Peyer's patch (tissue), 4 donors: ENCODE results near the gene SLC9A3. TPM values are rescaled to one million over a fixed set of nuclear protein-coding genes. Genes with fewer than 3 reads are reported as not detected.

Experiments
- DNase-seq, 3 donors: peaks; one replicate each; pipeline ENCODE4 v3.0.0-alpha.2; 2017 to 2019
- H3K27ac ChIP-seq, 4 donors: fragments of 200-600 bp; sonication (generic); one replicate each; pipeline ENCODE4 v1.5.1; 2016 to 2019
- H3K27me3 ChIP-seq, 2 donors: fragments of 200-600 bp; sonication (generic); one replicate each; pipeline ENCODE4 v1.5.1; 2019
- H3K36me3 ChIP-seq, 3 donors: fragments of 200-600 bp; sonication (generic); one replicate each; pipeline ENCODE4 v1.5.1; 2016 to 2019
- H3K4me1 ChIP-seq, 4 donors: fragments of 200-600 bp; sonication (generic); one replicate each; pipeline ENCODE4 v1.5.1; 2016 to 2019
- H3K4me3 ChIP-seq, 4 donors: fragments of 200-600 bp; sonication (generic); 1 replicate in 3 of 4; 2 replicates in 1 of 4; pipeline ENCODE4 v1.5.1; 2016 to 2019; ENCODE audit warnings: mild to moderate bottlenecking in 1 of 4
- H3K9me3 ChIP-seq, 4 donors: fragments of 200-600 bp; sonication (generic); one replicate each; pipeline ENCODE4 v1.5.1; 2016 to 2019; ENCODE audit warnings: mild to moderate bottlenecking in 1 of 4
- POLR2A ChIP-seq, 2 donors: fragments of 450-650 bp; IDR thresholded peaks; one replicate each; pipeline ENCODE4 v1.5.1; 2017; ENCODE audit warnings: antibody characterized with exemption in 2 of 2, mild to moderate bottlenecking in 2 of 2, moderate library complexity in 2 of 2
- total RNA-seq, 4 donors: library from RNA; depleted of rRNA; stranded (reverse); fragments of >200 nt; gene quantifications; one replicate each; pipeline ENCODE4 v1.1.0, GENCODE V29; 2016
- TF ChIP-seq, protein P1 (sequence below), 6 experiments: fragments of 450-650 bp in 4 of 6; fragments of 200-600 bp in 2 of 6; sonication (generic) in 1 of 6; IDR thresholded peaks; one replicate each; pipeline ENCODE4 v1.5.1; 2017 to 2019; ENCODE audit warnings: antibody characterized with exemption in 6 of 6, mild to moderate bottlenecking in 3 of 6, moderate library complexity in 1 of 6

SLC9A3 gene
- total RNA-seq, 4 donors from 2014 or later, result 16.5 to 320 (median 283) TPM

- H3K9me3 ChIP-seq, result peaks cover 0 to 5% (median 0%) of the 10 kb centered on the region in 4 donors
- H3K36me3 ChIP-seq, result no peaks in the 10 kb centered on the region
- peak overlapping the region in 1 of 4 donors; percentile 14 for H3K4me3 ChIP-seq
- peaks cover 0 to 49% of the 10 kb centered on the region in 2 donors for H3K27me3 ChIP-seq
- peak in 1 of 3 donors; percentile 43 for DNase-seq
- H3K27ac ChIP-seq, result no peak overlapping the region
- H3K4me1 ChIP-seq, result peaks cover 0 to 30% (median 7%) of the 10 kb centered on the region in 4 donors
- no peak for TF ChIP-seq POLR2A (IDR thresholded peaks at IDR 0.05)
- TF ChIP-seq, protein P1, sequence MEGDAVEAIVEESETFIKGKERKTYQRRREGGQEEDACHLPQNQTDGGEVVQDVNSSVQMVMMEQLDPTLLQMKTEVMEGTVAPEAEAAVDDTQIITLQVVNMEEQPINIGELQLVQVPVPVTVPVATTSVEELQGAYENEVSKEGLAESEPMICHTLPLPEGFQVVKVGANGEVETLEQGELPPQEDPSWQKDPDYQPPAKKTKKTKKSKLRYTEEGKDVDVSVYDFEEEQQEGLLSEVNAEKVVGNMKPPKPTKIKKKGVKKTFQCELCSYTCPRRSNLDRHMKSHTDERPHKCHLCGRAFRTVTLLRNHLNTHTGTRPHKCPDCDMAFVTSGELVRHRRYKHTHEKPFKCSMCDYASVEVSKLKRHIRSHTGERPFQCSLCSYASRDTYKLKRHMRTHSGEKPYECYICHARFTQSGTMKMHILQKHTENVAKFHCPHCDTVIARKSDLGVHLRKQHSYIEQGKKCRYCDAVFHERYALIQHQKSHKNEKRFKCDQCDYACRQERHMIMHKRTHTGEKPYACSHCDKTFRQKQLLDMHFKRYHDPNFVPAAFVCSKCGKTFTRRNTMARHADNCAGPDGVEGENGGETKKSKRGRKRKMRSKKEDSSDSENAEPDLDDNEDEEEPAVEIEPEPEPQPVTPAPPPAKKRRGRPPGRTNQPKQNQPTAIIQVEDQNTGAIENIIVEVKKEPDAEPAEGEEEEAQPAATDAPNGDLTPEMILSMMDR (IDR thresholded peaks at IDR 0.05), result no peak
Measured at GRCh38 chr5:528629-529511, 4.6 kb upstream of the SLC9A3 start.

DNA sequence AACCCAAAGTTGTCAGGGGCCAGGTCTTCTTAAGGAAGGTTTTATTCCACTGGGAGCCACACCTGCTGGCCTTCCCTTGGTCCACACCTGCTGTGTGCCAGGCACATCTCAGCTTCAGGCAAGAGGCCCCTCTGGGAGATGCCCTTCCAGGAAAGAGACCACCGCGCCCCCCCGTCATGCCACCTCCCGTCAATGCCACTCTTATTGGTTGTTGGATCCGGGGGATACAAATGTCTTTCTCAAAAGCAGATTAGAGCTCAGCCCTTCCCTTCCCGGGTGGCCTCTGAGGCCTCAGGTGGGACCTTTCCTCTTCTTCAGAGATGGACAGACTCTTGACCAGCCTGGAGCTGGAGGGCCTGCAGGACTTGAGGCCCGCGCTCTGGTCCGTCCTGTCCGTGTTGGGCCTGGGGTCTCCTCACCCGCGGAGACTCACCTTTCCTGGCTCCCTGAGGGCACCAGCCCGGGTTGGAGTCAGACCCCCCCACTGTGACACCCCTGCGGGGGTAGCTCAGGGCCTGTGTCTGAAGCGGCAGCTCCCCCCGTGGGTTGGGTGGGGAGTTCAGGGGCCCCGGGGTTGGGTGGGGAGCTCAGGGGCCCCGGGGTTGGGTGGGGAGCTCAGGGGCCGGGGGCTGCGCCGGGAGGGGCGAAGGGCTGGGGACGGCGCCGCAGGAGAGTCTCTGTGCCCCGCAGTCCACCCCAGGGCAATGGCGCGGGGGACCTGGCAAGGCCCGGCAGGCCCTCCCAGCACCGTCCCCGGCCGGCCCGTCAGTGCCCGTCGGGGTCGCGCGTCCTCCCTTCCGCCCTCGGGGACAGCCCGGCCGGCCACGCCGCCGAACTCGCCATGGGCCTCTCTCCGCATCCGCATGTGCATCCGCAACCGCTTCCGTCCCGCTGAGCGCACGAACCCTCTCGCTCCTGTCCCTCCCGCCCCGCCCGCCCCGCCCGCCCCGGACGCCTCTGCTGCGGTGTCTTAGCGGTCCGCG lies 3.7 kb upstream of the SLC9A3 start:
- peaks cover 0 to 52% of the 10 kb centered on the region in 2 donors for H3K27me3 ChIP-seq
- H3K4me1 ChIP-seq, result peaks cover 0 to 39% (median 9%) of the 10 kb centered on the region in 4 donors
- TF ChIP-seq, protein P1 (IDR thresholded peaks at IDR 0.05), result no peak
- no peak for TF ChIP-seq POLR2A (IDR thresholded peaks at IDR 0.05)
- H3K27ac ChIP-seq, result no peak overlapping the region
- peak overlapping the region in 1 of 4 donors; percentile 14 for H3K4me3 ChIP-seq
- peak in 1 of 3 donors; percentile 46 for DNase-seq
- no peaks in the 10 kb centered on the region for H3K36me3 ChIP-seq
- H3K9me3 ChIP-seq, result peaks cover 0 to 5% (median 0%) of the 10 kb centered on the region in 4 donors

GRCh38 chr5:526456-527088 lies 2.3 kb upstream of the SLC9A3 start:
- Histone ChIP-seq H3K4me1 (peaks cover 0 to 39% (median 9%) of the 10 kb centered on the region in 4 donors), H3K4me3 (no peak overlapping the region), H3K9me3 (peaks cover 0 to 5% (median 0%) of the 10 kb centered on the region in 4 donors), H3K27ac (no peak overlapping the region), H3K27me3 (peaks cover 0 to 48% of the 10 kb centered on the region in 2 donors), H3K36me3 (no peaks in the 10 kb centered on the region)
- peak in 1 of 3 donors; percentile 44 for DNase-seq
- TF ChIP-seq, protein P1 (IDR thresholded peaks at IDR 0.05), result no peak
- no peak for TF ChIP-seq POLR2A (IDR thresholded peaks at IDR 0.05)

GRCh38 chr5:525916-526315 lies 1.7 kb upstream of the SLC9A3 start:
- no peak for DNase-seq
- peaks cover 0 to 5% (median 0%) of the 10 kb centered on the region in 4 donors for H3K9me3 ChIP-seq
- no peak overlapping the region for H3K27ac ChIP-seq
- no peaks in the 10 kb centered on the region for H3K36me3 ChIP-seq
- TF ChIP-seq, protein P1 (IDR thresholded peaks at IDR 0.05), result no peak
- TF ChIP-seq POLR2A (IDR thresholded peaks at IDR 0.05), result no peak
- no peak overlapping the region for H3K4me3 ChIP-seq
- peaks cover 0 to 48% of the 10 kb centered on the region in 2 donors for H3K27me3 ChIP-seq
- peaks cover 0 to 39% (median 9%) of the 10 kb centered on the region in 4 donors for H3K4me1 ChIP-seq
